Retina (tissue), 1 donor: ENCODE results near the gene NHLRC4.
A peak's percentile ranks its signal among the peaks of the same experiment; 100 is the strongest.
"Not testable (repeated sequence)": the region's sequence is repeated elsewhere in the genome, so short reads cannot be mapped to it uniquely, and the experiment has no call there.

Experiments
- DNase-seq: peaks from one replicate; pipeline ENCODE4 v3.0.0-alpha.2; 2016

The NHLRC4 gene

DNA sequence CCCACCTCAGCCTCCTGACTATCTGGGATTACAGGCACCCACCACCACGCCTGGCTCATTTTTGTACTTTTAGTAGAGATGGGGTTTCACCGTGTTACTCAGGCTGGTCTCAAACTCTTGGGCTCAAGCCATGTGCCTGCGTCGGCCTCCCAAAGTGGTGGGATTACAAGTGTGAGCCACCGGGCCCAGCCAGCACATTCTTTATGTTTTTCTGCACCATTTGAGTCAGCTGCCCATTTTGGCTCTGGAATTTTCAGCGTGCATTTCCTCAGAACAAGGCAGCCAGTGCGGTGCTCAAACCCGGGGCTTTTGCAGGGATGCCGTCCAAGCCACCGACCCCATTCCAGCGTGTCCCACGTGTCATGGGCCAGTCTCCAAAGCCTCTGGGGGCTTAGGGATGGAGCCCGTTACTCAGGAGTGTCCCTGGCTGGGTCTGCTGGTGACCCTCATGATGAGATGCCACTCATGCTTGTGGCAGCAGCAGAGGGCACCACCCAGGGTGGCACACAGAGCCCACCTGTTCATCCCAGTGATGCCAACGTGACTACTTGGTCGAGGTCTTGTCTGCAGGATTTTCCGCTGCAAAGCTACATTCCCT lies 19.3 kb downstream of the NHLRC4 start:
- DNase-seq = no peak

DNA sequence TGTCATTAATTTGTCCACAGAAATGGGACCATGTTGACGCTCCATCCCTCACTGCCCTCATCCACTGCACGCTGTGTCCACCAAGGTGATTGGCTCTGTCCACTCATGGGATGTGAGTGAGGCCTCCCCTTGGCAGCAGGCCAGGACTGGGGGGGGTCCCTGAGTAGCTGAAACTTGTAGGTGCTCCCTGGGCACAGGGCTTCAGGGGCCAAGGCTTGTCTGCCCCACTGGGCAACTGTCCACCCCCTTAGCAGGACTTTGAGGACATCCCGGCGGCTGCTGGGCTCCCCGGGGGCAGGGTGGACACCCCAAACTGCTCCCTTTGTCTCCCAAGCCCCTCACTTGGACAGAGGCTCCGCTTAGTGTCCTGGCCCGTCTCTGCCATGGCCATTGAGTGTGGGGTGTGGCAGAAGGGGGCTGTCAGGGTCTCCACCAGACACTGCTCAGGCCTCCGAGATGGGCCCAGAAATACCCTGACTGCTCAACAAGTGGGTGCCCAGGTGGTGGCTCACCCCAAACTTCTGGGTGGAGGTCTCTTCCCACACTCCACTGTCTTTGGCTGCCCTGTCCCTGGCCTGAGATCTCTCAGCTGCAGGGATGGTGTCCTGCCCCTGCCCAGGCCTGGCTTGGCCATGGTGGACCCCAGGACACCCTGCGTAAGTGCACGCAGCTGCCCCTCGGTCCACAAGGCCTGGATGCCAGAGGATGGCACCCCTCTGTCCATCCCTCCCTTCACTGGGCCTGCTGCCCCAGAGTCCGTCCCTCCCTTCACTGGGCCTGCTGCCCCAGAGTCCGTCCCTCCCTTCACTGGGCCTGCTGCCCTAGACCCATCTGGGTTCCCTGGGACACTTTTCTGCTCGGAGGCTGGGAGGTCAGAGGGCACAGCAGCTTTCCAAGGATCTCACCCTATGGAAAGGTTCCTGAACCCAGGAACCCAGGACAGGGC lies 20.1 kb downstream of the NHLRC4 start:
- no peak for DNase-seq

DNA sequence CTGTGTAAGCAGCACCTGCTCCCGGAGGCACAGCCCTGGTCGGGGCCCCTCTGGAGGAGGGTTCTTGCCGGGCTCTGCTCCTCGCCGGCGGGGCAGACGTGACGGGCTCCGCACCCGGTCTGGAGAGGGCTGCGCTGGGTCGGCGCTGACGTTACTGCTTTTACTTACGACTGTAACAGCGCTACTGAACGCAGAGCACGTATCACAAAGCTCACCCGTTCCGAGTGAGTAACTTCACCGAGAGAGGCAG lies 21.8 kb downstream of the NHLRC4 start:
- DNase-seq = peak; percentile 73

DNA sequence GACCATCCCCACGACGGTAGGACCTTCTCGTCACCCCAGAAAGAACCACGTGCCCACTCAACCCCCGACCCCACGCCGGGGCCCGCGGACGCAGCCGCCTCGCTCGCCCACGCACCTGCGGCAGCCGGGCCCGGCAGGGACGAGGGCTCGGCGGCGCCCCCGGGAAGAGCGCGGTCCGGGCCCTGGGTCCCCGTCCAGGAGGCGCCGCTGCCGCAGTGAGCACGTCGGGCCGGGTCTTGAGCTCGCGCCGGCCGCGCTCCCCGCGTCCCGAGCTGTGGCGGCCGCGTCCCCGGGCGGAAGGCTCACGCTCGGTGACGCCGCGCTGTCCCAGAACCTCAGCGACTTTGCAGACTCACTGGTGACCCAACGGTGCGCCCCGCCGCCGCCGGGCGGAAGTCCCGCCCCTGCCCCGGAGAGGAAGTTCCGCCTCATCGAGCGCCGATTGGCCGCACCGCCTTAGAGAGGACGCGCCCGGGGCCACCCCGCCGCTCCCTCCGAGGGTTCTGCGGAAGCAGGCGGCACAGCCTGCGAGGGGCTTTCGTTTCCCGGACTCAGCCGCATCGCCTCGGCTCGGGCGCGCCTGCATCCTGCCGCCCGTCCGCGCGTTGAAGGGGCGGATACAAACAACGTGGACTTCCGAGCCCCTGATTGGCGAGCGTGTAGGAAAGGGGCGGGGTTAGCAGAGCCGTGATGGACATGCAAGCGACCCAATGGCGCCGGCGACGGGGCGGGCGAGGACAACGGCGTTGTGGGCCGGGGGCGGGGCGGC lies 22.3 kb downstream of the NHLRC4 start:
- DNase-seq = peak; percentile 100

DNA sequence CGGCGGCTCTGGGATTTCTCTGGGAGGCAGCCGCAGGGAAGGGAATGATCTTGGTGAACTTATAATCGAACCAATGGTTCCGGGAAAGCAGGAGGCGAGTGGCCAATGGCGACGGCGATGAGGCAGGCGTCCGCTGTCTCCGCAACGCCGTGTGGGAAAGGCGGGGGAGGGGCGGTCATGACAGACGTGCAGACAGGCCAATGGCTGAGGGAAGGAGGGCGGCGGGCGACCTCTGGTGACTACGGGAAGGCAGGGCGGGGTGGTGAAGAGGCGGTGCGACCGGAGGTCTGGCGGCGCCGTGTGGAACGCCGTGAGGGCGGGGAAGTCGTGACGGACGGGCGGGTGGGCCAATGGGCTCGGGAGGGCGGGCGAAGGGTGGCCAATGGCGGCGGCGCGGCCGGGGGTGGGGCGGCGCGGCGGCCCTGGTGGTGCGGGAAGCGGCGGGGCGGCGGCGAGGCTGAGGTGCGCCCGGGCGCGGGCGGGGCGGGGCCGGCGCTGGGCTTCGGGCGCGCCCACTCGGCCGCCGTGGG lies 22.9 kb downstream of the NHLRC4 start, which contains the start of gene RAB40C:
TSS of gene RAB40C (plus strand) at position 409 of the 530 bp plus-strand sequence. CDS start 226 bp downstream, outside the sequence.
- peak; percentile 98 for DNase-seq

DNA sequence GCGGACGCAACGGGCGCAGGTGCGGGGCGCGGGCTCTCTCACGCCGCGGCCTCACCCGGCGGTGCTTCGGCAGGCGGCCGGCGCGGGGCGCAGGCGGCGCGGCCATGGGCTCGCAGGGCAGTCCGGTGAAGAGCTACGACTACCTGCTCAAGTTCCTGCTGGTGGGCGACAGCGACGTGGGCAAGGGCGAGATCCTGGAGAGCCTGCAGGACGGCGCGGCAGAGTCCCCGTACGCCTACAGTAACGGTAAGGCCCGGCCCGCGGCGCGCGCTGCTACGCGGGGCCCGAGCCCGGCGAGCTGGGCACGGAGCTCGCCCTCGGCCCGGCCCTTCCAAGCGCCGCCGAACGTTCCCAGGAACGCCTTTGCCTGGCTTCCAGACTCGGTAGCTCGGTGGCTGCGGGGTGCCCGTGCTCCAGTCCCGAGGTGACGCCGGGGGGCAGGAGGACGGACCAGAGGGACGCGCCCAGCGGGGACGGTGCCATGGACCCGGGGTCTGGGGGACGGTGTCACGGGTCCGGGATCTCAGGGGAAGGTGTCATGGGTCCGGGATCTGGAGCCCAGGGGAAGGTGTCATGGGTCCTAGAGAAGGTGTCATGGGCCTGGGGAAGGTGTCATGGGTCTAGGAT lies 23.5 kb downstream of the NHLRC4 start:
- peak; percentile 64 for DNase-seq

DNA sequence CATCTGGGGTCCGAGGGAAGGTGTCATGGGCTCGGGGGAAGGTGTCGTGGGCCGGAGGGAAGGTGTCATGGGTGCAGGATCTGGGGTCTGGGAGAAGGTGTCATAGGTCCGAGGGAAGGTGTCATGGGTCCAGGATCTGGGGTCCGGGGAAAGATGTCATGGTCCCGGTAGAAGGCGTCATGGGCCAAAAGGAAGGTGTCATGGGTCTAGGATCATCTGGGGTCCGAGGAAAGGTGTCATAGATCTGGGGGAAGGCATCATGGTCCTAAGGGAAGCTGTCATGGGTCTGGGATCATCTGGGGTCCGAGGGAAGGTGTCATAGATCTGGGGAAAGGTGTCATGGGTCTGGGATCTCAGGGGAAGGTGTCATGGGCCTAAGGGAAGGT lies 24.0 kb downstream of the NHLRC4 start:
- no peak for DNase-seq

DNA sequence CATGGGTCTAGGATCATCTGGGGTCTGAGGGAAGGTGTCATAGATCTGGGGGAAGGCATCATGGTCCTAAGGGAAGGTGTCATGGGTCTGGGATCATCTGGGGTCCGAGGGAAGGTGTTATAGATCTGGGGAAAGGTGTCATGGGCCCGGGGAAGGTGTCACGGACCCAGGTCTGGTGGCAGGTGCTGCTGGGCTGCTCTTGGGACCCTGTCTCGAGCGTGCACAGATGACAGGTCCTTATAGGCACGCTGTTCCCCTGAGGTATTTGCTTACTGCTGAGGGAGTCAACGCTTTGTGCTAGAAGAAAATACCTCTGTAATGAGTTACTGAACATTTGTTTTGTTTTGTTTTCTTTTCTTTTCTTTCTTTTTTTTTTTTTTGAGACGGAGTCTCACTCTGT lies 24.4 kb downstream of the NHLRC4 start:
- no peak for DNase-seq

DNA sequence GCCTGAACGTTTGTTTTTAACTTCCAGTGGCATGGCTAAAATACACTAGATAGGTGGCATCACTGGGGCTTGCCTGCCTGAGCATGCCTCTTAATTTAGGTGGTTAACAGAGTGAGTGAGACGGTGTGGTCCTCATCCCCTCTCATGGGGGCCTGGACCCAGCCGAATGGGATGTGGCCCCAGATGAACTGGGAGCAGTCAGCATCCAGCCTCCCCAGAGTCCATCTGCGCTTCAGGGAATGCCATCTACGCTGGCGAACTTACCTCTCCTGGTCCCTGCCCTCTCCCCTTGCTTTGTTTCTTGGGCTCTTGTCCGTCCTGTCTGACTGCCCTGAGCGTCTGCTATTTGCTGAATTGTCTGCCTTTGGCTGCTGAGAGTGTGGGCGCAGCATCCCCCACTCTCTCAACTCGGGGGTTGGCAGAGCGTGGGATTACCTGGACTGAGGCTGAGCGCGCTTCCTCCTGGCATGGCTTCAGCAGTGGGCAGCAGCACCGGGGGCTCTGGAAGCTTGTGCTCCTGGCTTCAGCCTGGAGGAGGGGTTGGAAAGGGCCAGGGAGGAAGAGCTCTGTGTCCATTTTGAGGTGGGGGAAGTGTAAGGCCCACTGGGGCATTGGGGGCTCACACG lies 25.2 kb downstream of the NHLRC4 start:
- DNase-seq = no peak

DNA sequence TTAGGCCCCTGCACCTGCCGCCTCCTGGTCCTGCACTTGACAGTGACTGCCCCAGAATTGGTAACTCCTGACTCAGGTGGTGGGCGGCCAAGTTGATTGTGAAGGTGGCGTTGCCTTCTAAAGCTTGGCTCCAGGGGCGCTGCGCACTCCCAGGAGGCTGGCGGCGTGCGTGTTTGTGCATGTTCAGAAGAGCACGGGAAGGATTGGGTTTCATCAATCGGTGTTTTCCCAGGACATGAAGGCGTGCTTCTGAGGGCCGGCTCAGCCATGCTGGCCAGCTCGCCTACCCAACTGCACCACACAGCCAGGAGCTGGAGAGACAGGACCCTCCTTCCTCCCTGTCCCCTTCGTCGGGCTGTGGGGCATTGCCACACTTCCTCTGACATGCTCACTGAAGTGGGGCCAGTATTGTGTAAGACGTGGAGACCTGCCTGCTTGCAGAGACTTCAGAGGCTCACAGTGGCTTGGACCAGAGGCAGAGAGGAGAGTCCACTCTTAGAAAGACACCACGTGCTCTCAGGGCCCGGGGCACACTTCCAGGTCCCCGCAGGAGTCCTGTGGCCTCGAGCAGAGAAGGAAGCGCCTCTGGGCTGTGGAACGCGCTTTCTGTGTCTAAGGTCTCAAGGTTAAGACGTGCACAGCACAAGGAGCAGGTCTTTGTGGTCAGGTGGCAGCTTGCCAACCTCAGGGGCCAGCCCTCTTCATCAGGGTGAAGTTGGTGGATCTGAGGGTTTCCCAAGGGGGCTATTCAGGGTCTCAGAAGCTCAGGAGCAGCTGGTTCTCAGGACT lies 25.9 kb downstream of the NHLRC4 start:
- no peak for DNase-seq

DNA sequence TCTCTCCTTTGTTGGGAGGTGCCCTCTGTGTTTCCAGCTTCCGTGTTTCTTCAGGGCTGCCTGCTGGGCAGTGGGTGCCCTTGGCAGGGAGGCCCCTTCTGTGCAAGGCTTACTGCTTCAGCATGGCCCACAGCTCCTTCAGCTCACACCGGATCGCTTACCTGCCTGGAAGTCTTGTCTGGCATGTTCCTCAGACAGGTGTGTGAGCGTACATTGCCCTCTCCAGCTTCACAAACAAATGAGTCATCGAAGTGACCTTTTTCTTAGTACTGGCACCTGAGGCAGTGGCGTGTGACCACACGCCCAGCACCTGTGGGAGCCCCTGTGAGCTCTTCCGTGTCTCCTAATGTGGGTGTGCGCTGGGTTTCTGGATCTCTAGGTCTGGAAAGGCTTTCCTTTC lies 26.6 kb downstream of the NHLRC4 start:
- DNase-seq = no peak

DNA sequence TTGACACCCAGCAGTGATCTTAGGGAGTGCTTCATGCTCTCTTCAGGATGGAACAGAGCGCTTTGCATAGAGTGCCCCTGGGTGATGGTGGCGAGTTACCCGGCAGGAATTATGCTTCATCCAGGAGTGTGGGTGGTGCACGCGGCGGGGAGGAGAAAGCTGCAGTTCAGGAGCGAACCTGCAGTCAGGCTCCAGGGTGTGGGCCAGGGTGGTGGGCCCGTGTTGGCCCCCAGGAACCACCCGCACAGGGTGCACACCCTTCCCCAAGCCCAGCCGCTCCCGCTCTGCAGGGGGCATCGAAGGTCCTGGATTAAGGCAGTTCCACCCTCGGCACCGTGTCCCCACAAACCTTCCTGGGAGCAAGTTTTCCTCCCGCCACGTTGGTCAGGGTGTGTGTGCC lies 27.0 kb downstream of the NHLRC4 start:
- no peak for DNase-seq

DNA sequence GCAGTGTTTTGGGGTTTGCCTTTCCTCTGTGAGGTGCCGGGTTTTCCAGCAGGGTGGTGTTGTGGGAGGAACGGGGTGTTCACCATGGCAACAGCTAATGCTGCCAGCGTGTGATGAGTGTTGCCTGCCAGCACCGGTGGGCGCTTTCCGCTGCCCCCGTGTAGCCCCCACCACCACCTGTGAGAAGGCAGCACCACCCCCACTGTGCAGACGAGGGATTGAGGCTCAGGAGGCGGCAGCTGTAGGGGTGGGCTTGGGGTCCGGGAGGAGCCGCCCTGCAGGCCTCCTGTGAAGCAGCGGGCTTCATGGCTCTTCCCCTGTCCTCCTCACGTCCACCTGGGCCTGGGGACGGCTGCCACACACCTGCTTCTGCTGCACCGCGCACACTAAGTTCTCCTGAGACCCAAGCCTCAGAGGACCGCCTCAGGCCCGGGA lies 28.3 kb downstream of the NHLRC4 start:
- DNase-seq = no peak

DNA sequence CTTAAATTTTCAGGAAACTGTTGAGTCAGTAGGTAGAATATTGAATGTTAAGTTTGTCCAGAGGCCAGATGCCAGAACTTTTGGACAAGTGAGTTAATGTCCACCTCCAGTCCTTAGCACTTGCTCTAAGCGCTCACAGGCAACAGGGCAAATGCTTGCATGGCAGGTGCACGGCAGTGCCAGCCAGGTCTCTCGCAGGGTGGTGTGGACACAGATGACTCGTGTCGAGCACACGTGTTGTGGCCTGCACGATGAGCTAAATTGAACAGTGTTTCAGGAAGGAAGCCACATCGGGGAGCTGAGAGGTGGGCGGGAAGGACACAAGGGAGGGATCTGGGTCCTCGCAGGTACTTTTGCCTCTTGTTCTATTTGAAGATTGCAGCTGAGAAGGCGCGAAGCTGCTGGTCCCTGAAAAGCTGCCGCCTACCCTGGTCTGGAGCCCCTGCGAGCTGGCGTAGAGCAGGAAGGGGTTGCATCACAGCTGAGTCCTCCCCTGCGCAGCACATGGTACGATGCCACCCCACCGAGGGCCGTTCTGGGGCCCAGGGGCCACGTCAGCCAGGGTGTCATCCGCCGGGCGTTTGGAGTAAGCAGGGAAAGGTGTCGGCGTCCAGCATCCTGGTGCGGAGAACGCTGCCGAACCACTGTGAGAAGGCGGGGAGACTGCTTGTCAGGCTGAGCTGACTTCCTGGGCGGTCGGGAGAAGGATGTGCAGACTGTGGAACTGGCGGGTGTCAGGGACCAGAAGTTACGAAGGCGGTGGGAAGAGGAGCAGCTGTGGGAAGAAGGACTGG lies 29.3 kb downstream of the NHLRC4 start:
- DNase-seq = no peak

DNA sequence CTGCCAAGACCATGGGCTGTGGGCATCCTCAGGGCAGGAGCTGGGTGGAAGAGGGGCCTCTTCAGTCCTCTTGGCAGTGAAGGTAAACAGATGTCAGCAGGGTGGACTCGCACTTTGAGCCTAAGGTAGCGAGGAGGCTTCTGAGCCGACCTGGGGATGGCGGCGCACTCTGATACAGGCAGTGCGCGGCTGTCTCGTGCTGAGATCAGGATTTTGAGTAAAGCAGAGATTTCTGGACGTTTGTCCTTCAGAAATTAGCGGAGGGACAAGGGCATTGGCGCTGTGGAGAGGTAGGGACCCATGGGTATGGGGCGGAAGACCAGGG lies 29.9 kb downstream of the NHLRC4 start:
- no peak for DNase-seq

DNA sequence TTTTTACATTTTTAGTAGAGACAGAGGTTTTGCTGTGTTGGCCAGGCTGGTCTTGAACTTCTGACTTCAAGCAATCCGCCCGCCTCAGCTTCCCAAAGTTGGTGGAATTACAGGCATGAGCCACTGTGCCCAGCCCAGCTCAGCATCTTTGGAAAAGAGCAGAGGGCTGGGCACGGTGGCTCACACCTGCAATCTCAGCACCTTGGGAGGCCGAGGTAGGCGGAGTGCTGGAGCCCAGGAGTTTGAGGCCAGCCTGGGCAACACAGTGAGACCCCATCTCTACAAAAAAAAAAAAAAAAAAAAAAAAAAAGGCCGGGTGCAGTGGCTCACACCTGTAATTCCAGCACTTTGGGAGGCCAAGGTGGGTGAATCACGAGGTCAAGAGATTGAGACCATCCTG lies 30.9 kb downstream of the NHLRC4 start:
- not testable (repeated sequence) for DNase-seq

DNA sequence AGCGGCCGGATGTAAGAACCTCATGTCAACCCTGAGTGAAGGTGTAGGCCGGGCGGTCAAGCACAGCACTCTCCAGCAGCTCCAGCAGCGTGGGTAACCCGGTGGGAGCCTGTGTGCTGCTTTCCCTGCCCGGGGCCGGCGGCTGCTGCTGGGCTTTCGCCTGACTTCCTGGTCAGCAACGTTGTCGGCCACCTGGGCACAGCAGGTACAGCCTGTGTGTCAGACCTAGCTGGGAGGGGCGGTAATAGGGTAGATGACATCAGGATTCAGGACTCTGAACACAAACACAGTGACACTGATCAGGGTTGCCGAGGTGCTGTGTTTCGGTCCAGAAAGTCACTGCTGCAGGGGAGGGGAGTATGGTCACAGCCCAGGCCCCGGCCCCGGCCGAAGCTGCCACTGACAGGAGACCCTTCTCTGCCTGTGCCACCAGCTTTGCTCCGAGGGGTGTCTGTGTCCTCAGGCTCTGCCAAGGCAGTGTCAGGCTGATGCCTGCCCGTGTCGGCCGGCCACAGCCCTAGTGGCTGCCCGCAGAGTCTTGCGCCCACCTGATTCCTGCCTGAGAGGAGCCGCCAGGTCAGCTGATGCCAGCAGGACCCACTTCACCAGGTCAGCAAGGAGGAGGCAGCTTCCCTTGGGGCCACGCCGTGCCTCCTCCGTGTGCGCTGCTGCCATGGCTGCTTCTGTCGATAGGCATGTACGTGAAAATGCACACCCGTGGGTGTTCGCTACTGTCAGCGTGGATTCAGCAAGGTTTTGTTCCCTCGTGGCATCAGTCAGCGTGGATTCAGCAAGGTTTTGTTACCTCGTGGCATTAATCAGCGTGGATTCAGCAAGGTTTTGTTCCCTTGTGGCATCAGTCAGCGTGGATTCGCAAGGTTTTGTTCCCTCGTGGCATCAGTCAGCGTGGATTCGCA lies 32.3 kb downstream of the NHLRC4 start:
- no peak for DNase-seq

DNA sequence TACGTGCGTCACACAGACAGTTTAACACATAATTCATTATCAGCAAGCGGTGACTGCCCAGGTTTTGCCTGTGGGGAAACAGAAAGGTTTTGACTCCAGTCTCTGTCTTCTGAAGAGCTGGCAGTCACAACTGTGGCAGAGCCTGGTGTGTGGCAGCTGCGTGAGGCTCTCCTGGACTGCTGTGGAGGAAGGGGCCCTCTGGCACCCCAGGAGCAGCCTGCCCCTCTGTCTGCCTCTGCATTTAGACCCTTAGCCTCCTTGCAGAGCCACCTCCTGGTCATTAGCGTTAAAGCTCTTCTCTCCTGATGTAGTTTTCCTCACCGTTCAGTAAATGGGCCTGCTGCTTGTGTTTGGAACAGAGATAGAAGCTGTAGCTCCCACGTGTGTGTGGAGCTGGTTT lies 34.0 kb downstream of the NHLRC4 start:
- DNase-seq = no peak

DNA sequence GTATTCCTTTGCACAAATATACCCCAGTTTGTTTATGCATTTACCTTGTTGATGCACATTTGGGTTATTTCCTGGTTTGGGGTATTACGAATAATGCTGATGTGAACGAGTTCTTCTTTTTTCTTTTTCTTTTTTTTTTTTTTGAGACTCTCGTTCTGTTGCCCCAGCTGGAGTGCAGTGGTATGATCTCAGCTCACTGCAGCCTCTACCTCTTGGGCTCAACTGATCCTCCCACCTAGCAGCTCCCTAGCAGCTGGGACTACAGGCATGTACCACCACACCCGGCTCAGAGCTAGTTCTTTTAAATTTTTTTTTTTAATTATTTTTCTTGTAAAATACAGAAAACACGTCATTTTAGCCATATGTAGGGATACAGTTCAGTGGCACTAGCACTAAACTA lies 37.1 kb downstream of the NHLRC4 start:
- no peak for DNase-seq
